DLD1 (cell line): ENCODE measurements around the gene RPS6KA4.

Experiments used
- in situ Hi-C: cut with HindIII; loops from 2 replicates; pipeline ENCODE4 v1.10.0; 2017; ENCODE audit warnings: low sequenced_read_pairs

Gene RPS6KA4

GRCh38 chr11:64344787-64345186 lies 14.2 kb upstream of the RPS6KA4 start:
- in situ Hi-C loops: no loop called here

- in situ Hi-C loops: no loop called here
These were observed 11.6 kb upstream of the RPS6KA4 start for GRCh38 chr11:64347193-64347867.

- in situ Hi-C loops: no loop called here
These were observed 10.5 kb upstream of the RPS6KA4 start for GRCh38 chr11:64348383-64349024.

- in situ Hi-C loops: no loop called here
These were observed 10.0 kb upstream of the RPS6KA4 start for GRCh38 chr11:64349025-64349387.

GRCh38 chr11:64349404-64349803 lies 9.6 kb upstream of the RPS6KA4 start:
- in situ Hi-C loops: no loop called here

- in situ Hi-C loops: no loop called here
These were observed 7.8 kb upstream of the RPS6KA4 start for GRCh38 chr11:64351136-64351631.

GRCh38 chr11:64352099-64352994 lies 6.6 kb upstream of the RPS6KA4 start:
- in situ Hi-C loops: no loop called here

GRCh38 chr11:64352995-64353714 lies 5.8 kb upstream of the RPS6KA4 start:
- in situ Hi-C loops: no loop called here

- in situ Hi-C loops: no loop called here
These were observed 5.1 kb upstream of the RPS6KA4 start for GRCh38 chr11:64353715-64354506.

- in situ Hi-C loops: no loop called here
These were observed 3.7 kb upstream of the RPS6KA4 start for GRCh38 chr11:64355078-64355940.

- in situ Hi-C loops: no loop called here
These were observed 2.2 kb upstream of the RPS6KA4 start for GRCh38 chr11:64356498-64357411.

GRCh38 chr11:64357446-64357845 lies 1.5 kb upstream of the RPS6KA4 start:
- in situ Hi-C loops: no loop called here

GRCh38 chr11:64357904-64358535 lies 942 bp upstream of the RPS6KA4 start:
- in situ Hi-C loops: no loop called here

- in situ Hi-C loops: no loop called here
These were observed 441 bp upstream of the RPS6KA4 start for GRCh38 chr11:64358536-64358906.

- in situ Hi-C loops: no loop called here
These were observed 917 bp downstream of the RPS6KA4 start for GRCh38 chr11:64359712-64360445.

- in situ Hi-C loops: no loop called here
These were observed 1.5 kb downstream of the RPS6KA4 start for GRCh38 chr11:64360448-64360921.

- in situ Hi-C loops: no loop called here
These were observed 2.7 kb downstream of the RPS6KA4 start for GRCh38 chr11:64361659-64362058.
